Measurements from ENCODE around the gene C19orf25. TPM values are rescaled to one million over a fixed set of nuclear protein-coding genes. Genes with fewer than 3 reads are reported as not detected.

The C19orf25 gene
- total RNA-seq, 1 donor from 2014 or later = 28.5 TPM

DNA sequence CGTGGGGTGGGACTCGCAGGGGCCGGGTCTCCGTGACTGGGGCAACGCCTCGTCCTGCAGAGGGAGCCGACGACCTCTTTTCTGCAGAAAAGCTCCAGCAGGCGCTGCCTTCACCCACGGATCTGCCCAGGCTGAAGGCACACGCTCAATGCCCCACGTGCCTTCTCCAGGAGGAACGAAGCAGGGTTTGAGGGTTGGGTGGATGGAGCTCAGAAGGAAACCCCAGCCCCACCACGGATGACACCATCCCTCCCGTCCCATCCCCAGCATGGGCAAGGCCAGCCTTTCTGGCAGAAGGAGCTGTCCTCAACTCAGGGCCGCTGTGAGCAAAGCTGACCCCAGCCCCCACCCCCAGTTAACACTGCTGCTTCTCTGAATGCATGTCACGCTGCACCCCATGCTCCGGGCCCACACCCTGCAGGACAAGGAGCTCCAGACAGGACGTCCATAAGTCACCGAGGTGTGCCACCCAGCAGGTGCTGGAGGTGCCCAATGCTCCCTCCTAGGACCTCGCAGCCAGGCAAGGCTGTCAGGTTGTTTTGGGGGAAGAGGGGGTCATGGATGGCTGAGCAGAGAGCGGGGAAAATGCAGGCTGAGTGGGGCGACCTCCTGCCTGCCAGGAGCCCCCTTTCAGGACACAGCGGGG, 7.4 kb downstream of the C19orf25 start:
- Histone ChIP-seq H3K27me3 (ENCODE audit: low read depth) (peaks cover 63% of the 10 kb centered on the region), H3K4me1 (peaks cover 55% of the 10 kb centered on the region), H3K9me3 (no peaks in the 10 kb centered on the region), H3K4me3 (no peak overlapping the region), H3K27ac (no peak overlapping the region), H3K36me3 (peaks cover 22% of the 10 kb centered on the region)
- DNase-seq (peak; percentile 38), ATAC-seq (no peak)
- no peak for TF ChIP-seq CTCF (IDR thresholded peaks at IDR 0.05)
- intact Hi-C loops (cut with DNase I) = no loop called here

- peaks cover 60% of the 10 kb centered on the region for H3K4me1 ChIP-seq
- no peak for DNase-seq
These were observed 8.0 kb downstream of the C19orf25 start for GRCh38 chr19:1471010-1471514.

GRCh38 chr19:1470305-1471009, 8.6 kb downstream of the C19orf25 start:
- intact Hi-C loops (cut with DNase I) = no loop called here
- Histone ChIP-seq H3K4me1 (peaks cover 66% of the 10 kb centered on the region), H3K27ac (no peak overlapping the region), H3K9me3 (no peaks in the 10 kb centered on the region), H3K27me3 (ENCODE audit: low read depth) (peaks cover 75% of the 10 kb centered on the region), H3K4me3 (peak overlapping the region; percentile 54), H3K36me3 (peaks cover 14% of the 10 kb centered on the region)
- DNase-seq (peak; percentile 64), ATAC-seq (peak; percentile 41 to 52)
- TF ChIP-seq CTCF (IDR thresholded peaks at IDR 0.05) = no peak

More at GRCh38 chr19:1471010-1471514, 8.0 kb downstream of the C19orf25 start:
- H3K4me3 ChIP-seq = peak overlapping the region; percentile 54
- no peak for TF ChIP-seq CTCF (IDR thresholded peaks at IDR 0.05)
- no peaks in the 10 kb centered on the region for H3K9me3 ChIP-seq
- H3K36me3 ChIP-seq = peaks cover 20% of the 10 kb centered on the region
- H3K27me3 ChIP-seq (ENCODE audit: low read depth) = peaks cover 69% of the 10 kb centered on the region
- ATAC-seq = peak in 1 of 2 donors; percentile 10
- no peak overlapping the region for H3K27ac ChIP-seq
- intact Hi-C loops (cut with DNase I) = no loop called here

DNA sequence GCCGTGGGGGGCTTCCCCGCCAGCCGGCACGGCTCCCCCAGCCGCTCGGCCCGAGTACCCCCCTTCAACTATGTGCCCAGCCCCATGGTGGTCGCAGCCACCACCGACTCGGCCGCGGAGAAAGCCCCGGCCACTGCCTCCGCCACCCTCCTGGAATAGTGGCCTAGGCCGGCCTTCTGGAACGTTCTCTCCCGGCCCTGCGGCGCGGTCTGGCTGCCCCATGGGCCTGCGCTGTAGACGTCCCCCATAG, 9.0 kb downstream of the C19orf25 start:
- Histone ChIP-seq H3K36me3 (peaks cover 9% of the 10 kb centered on the region), H3K4me3 (peak overlapping the region; percentile 54), H3K4me1 (peaks cover 71% of the 10 kb centered on the region), H3K27ac (no peak overlapping the region), H3K27me3 (ENCODE audit: low read depth) (peaks cover 80% of the 10 kb centered on the region), H3K9me3 (no peaks in the 10 kb centered on the region)
- DNase-seq (peak; percentile 47), ATAC-seq (no peak)
- TF ChIP-seq CTCF (IDR thresholded peaks at IDR 0.05) = no peak
- intact Hi-C loops (cut with DNase I) = no loop called here

DNA sequence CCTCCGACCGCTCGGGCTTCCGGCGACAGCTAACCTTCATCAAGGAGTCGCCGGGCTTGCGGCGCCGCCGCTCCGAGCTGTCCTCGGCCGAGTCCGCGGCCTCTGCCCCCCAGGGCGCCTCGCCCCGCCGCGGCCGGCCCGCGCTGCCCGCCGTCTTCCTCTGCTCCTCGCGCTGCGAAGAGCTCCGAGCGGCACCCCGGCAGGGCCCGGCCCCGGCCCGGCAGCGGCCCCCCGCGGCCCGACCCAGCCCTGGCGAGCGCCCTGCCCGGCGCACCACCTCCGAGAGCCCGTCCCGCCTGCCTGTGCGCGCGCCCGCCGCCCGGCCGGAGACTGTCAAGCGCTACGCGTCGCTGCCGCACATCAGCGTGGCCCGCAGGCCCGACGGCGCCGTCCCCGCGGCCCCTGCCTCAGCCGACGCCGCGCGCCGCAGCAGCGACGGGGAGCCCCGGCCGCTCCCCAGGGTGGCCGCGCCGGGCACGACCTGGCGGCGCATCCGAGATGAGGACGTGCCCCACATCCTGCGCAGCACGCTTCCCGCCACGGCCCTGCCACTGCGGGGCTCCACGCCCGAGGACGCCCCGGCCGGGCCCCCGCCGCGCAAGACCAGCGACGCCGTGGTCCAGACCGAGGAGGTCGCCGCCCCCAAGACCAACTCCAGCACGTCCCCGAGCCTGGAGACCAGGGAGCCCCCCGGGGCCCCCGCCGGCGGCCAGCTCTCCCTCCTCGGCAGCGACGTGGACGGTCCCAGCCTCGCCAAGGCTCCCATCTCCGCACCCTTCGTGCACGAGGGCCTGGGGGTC, 9.6 kb downstream of the C19orf25 start:
- Histone ChIP-seq H3K4me3 (peak overlapping the region; percentile 54), H3K9me3 (no peaks in the 10 kb centered on the region), H3K4me1 (peaks cover 73% of the 10 kb centered on the region), H3K27me3 (ENCODE audit: low read depth) (peaks cover 83% of the 10 kb centered on the region), H3K36me3 (peaks cover 4% of the 10 kb centered on the region), H3K27ac (no peak overlapping the region)
- ATAC-seq = no peak
- intact Hi-C loops (cut with DNase I) = no loop called here
- TF ChIP-seq CTCF (IDR thresholded peaks at IDR 0.05) = no peak
- peak; percentile 34 for DNase-seq

All from lower lobe of right lung (tissue), 2 donors.